K562 (cell line): ENCODE results near the gene BGN. TPM values are rescaled to one million over a fixed set of nuclear protein-coding genes. Genes with fewer than 3 reads are reported as not detected.

Experiments
- ATF1 ChIP-seq, 2 experiments: fragments of 450-650 bp in 1 of 2; IDR thresholded peaks; 2 replicates each; pipeline ENCODE4 v1.6.1; 2016; ENCODE audit warnings: missing compliant biosample characterization in 1 of 2, missing genetic modification characterization in 1 of 2
- CBFB ChIP-seq: sonication (generic); formaldehyde crosslinking; IDR thresholded peaks from 2 replicates; pipeline ENCODE4 v1.4.0; 2020; ENCODE audit warnings: mild to moderate bottlenecking, missing genetic modification reagents
- ERF ChIP-seq: fragments of 450-650 bp; formaldehyde crosslinking; IDR thresholded peaks from 2 replicates; pipeline ENCODE4 v1.4.0; 2020; ENCODE audit warnings: mild to moderate bottlenecking, mixed read lengths
- FOS ChIP-seq: IDR thresholded peaks from 3 replicates; pipeline ENCODE4 v1.6.1; 2011; ENCODE audit not compliant: insufficient read length; ENCODE audit errors: extremely low read depth
- HNRNPUL1 ChIP-seq: fragments of 200-400 bp; formaldehyde crosslinking; IDR thresholded peaks from 2 replicates; pipeline ENCODE4 v1.6.1; 2017; ENCODE audit warnings: low read length
- ILF3 ChIP-seq: fragments of 450-650 bp; IDR thresholded peaks from 2 replicates; pipeline ENCODE4 v1.6.1; 2018; ENCODE audit warnings: antibody characterized with exemption, mild to moderate bottlenecking, moderate library complexity, borderline replicate concordance
- MEF2A ChIP-seq: IDR thresholded peaks from 2 replicates; pipeline ENCODE4 v1.6.1; 2011; ENCODE audit warnings: low read depth, mild to moderate bottlenecking, low read length, moderate library complexity; ENCODE audit not compliant: control insufficient read depth
- NBN ChIP-seq: fragments of 450-650 bp; IDR thresholded peaks from 2 replicates; pipeline ENCODE4 v1.6.1; 2016; ENCODE audit warnings: low read depth, mild to moderate bottlenecking
- RHOXF2B ChIP-seq: fragments of 250-450 bp; sonication (Bioruptor Pico); conservative IDR thresholded peaks from 2 replicates; pipeline ENCODE4 v1.5.1; 2021
- TAF1 ChIP-seq: IDR thresholded peaks from 2 replicates; pipeline ENCODE4 v1.6.1; 2011; ENCODE audit warnings: mild to moderate bottlenecking, low read length, moderate library complexity; ENCODE audit not compliant: insufficient read depth, control insufficient read depth, severe bottlenecking; ENCODE audit errors: extremely low read depth
- XRCC5 ChIP-seq: fragments of 200-400 bp; formaldehyde crosslinking; IDR thresholded peaks from 2 replicates; pipeline ENCODE4 v1.6.1; 2017; ENCODE audit warnings: low read depth, mild to moderate bottlenecking, low read length
- ZNF253 ChIP-seq: fragments of 250-450 bp; sonication (Bioruptor Pico); conservative IDR thresholded peaks from 2 replicates; pipeline ENCODE4 v1.6.1; 2021; ENCODE audit warnings: mild to moderate bottlenecking
- ZNF431 ChIP-seq: sonication (generic); formaldehyde crosslinking; IDR thresholded peaks from 2 replicates; pipeline ENCODE4 v1.8.0; 2022; ENCODE audit warnings: mild to moderate bottlenecking, missing genetic modification reagents
- ZNF57 ChIP-seq: fragments of 450-650 bp; formaldehyde crosslinking; IDR thresholded peaks from 2 replicates; pipeline ENCODE4 v1.4.0; 2020; ENCODE audit warnings: mild to moderate bottlenecking, moderate library complexity
- ZNF589 ChIP-seq: fragments of 200-800 bp; sonication (Bioruptor generic); IDR thresholded peaks from 2 replicates; pipeline ENCODE4 v1.6.1; 2016; ENCODE audit warnings: low read depth, missing genetic modification characterization, missing compliant biosample characterization
- ZNF830 ChIP-seq: fragments of 250-450 bp; sonication (Bioruptor Pico); IDR thresholded peaks from 2 replicates; pipeline ENCODE4 v1.5.0; 2021; ENCODE audit warnings: mild to moderate bottlenecking
- polyA plus RNA-seq, 8 experiments: library from polyadenylated mRNA; depleted of rRNA in 4 of 8; stranded (reverse) in 5 of 8; unstranded in 3 of 8; fragments of >200 nt; fragmentation: Nextera tagmentation in 2 of 8; fragmentation: Illumina TruSeq in 1 of 8; extraction: Ambion mirVana in 2 of 8; extraction: Trizol in 1 of 8; gene quantifications; 2 replicates each; pipeline versions ENCODE4 v1.2.1 to v1.2.3, GENCODE V29; 2011 to 2014; ENCODE audit warnings: inconsistent platforms in 1 of 8, missing spikeins in 1 of 8
- total RNA-seq, 7 experiments: library from RNA; depleted of rRNA in 6 of 7; stranded (reverse); fragments of >200 nt in 6 of 7; fragmentation: Illumina TruSeq in 2 of 7; extraction: Trizol in 2 of 7; gene quantifications; 2 replicates each; pipeline versions ENCODE4 v1.2.1 to v1.2.3, GENCODE V29; 2011 to 2021; ENCODE audit warnings: low replicate concordance in 1 of 7
- TF ChIP-seq, protein P1 (sequence below): sonication (generic); formaldehyde crosslinking; IDR thresholded peaks from 2 replicates; pipeline ENCODE4 v1.8.0; 2022; ENCODE audit warnings: mild to moderate bottlenecking, missing genetic modification reagents, borderline replicate concordance
- TF ChIP-seq, protein P2 (sequence below): sonication (generic); formaldehyde crosslinking; IDR thresholded peaks from 2 replicates; pipeline ENCODE4 v1.8.0; 2023; ENCODE audit warnings: mild to moderate bottlenecking, missing genetic modification reagents
- TF ChIP-seq, protein P3 (sequence below): sonication (generic); formaldehyde crosslinking; IDR thresholded peaks from 2 replicates; pipeline ENCODE4 v1.8.1; 2022; ENCODE audit warnings: missing genetic modification reagents
- TF ChIP-seq, protein P4 (sequence below): sonication (generic); formaldehyde crosslinking; IDR thresholded peaks from 2 replicates; pipeline ENCODE4 v1.8.1; 2023; ENCODE audit warnings: missing genetic modification reagents, mild to moderate bottlenecking, borderline replicate concordance

BGN gene
- total and polyA plus RNA-seq, 9 of the 15 experiments (the other 6 are each of a cell fraction or from before 2014, with no cell fraction given) = 0.11 TPM; not detected in 8

DNA sequence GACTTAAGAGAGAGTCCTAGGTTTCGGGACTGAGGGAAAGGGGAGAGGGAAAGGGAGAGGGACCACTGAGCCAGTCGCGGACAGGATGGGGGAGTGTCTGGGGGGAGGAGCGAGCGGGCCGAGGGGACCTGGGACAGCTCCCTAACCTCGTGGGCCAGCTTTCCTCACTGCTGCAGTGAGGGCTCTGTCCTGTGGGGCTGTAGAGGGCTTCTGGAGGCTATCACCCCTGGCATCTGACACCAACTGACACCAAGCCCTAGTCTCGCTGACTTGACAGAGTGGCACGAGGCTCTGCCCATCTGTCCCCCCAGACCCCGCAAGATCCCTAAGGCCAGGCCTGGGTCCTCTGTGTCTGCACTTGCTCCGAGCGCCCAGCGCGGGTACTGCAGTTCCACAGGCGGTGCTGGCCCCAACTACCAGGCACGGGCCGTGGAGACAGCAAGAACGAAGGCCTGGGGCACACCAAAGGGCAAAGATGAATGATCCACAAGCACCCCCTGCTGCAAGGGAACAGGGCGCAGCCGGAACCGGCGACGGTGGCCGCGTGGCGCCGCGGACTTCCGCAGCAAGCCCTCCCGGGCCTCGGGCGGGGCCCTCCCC, 24.9 kb upstream of the BGN start (continued):
- TF ChIP-seq, protein P1, sequence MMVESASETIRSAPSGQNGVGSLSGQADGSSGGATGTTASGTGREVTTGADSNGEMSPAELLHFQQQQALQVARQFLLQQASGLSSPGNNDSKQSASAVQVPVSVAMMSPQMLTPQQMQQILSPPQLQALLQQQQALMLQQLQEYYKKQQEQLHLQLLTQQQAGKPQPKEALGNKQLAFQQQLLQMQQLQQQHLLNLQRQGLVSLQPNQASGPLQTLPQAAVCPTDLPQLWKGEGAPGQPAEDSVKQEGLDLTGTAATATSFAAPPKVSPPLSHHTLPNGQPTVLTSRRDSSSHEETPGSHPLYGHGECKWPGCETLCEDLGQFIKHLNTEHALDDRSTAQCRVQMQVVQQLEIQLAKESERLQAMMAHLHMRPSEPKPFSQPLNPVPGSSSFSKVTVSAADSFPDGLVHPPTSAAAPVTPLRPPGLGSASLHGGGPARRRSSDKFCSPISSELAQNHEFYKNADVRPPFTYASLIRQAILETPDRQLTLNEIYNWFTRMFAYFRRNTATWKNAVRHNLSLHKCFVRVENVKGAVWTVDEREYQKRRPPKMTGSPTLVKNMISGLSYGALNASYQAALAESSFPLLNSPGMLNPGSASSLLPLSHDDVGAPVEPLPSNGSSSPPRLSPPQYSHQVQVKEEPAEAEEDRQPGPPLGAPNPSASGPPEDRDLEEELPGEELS (CRISPR knock-in tag) = no peak
- TF ChIP-seq ZNF57 (CRISPR knock-in tag) (no peak), ATF1 (CRISPR knock-in tag; IDR thresholded peaks at IDR 0.05) (no peak), ATF1 (tag; IDR thresholded peaks at IDR 0.05) (no peak), ILF3 (no peak), ERF (CRISPR knock-in tag) (no peak), ZNF830 (CRISPR knock-in tag) (no peak), ZNF253 (no peak), MEF2A (no peak), ZNF589 (CRISPR knock-in tag) (no peak), XRCC5 (no peak), TAF1 (no peak), FOS (no peak), NBN (no peak), RHOXF2B (no peak), ZNF431 (CRISPR knock-in tag) (no peak), HNRNPUL1 (no peak), CBFB (CRISPR knock-in tag) (0 out of 2 replicates have a peak, but pooled peaks have one; percentile 22)
- TF ChIP-seq, protein P2, sequence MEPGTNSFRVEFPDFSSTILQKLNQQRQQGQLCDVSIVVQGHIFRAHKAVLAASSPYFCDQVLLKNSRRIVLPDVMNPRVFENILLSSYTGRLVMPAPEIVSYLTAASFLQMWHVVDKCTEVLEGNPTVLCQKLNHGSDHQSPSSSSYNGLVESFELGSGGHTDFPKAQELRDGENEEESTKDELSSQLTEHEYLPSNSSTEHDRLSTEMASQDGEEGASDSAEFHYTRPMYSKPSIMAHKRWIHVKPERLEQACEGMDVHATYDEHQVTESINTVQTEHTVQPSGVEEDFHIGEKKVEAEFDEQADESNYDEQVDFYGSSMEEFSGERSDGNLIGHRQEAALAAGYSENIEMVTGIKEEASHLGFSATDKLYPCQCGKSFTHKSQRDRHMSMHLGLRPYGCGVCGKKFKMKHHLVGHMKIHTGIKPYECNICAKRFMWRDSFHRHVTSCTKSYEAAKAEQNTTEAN (CRISPR knock-in tag) = no peak
- TF ChIP-seq, protein P3, sequence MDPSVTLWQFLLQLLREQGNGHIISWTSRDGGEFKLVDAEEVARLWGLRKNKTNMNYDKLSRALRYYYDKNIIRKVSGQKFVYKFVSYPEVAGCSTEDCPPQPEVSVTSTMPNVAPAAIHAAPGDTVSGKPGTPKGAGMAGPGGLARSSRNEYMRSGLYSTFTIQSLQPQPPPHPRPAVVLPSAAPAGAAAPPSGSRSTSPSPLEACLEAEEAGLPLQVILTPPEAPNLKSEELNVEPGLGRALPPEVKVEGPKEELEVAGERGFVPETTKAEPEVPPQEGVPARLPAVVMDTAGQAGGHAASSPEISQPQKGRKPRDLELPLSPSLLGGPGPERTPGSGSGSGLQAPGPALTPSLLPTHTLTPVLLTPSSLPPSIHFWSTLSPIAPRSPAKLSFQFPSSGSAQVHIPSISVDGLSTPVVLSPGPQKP = no peak
- TF ChIP-seq, protein P4, sequence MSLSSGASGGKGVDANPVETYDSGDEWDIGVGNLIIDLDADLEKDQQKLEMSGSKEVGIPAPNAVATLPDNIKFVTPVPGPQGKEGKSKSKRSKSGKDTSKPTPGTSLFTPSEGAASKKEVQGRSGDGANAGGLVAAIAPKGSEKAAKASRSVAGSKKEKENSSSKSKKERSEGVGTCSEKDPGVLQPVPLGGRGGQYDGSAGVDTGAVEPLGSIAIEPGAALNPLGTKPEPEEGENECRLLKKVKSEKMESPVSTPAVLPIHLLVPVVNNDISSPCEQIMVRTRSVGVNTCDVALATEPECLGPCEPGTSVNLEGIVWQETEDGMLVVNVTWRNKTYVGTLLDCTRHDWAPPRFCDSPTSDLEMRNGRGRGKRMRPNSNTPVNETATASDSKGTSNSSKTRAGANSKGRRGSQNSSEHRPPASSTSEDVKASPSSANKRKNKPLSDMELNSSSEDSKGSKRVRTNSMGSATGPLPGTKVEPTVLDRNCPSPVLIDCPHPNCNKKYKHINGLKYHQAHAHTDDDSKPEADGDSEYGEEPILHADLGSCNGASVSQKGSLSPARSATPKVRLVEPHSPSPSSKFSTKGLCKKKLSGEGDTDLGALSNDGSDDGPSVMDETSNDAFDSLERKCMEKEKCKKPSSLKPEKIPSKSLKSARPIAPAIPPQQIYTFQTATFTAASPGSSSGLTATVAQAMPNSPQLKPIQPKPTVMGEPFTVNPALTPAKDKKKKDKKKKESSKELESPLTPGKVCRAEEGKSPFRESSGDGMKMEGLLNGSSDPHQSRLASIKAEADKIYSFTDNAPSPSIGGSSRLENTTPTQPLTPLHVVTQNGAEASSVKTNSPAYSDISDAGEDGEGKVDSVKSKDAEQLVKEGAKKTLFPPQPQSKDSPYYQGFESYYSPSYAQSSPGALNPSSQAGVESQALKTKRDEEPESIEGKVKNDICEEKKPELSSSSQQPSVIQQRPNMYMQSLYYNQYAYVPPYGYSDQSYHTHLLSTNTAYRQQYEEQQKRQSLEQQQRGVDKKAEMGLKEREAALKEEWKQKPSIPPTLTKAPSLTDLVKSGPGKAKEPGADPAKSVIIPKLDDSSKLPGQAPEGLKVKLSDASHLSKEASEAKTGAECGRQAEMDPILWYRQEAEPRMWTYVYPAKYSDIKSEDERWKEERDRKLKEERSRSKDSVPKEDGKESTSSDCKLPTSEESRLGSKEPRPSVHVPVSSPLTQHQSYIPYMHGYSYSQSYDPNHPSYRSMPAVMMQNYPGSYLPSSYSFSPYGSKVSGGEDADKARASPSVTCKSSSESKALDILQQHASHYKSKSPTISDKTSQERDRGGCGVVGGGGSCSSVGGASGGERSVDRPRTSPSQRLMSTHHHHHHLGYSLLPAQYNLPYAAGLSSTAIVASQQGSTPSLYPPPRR (CRISPR knock-in tag) = no peak
